GM21360 (cell line): ENCODE results near the gene BCAR1.
"Not testable (repeated sequence)": the region's sequence is repeated elsewhere in the genome, so short reads cannot be mapped to it uniquely, and the experiment has no call there.

Source experiments
- ATAC-seq: cut with Tn5 transposase; IDR thresholded peaks from one replicate; pipeline ENCODE4 v1.9.1; 2021; ENCODE audit warnings: mild to moderate bottlenecking, moderate library complexity; ENCODE audit not compliant: unreplicated experiment

BCAR1 gene

GRCh38 chr16:75251280-75252048, at the start of gene BCAR1:
Gene BCAR1, minus strand, starts transcription at chr16:75251624. Its CDS starts 142 bp downstream, at chr16:75251482.
- ATAC-seq: peak; percentile 87

GRCh38 chr16:75298267-75298666, 46.8 kb upstream of the BCAR1 start:
- ATAC-seq: no peak

GRCh38 chr16:75296606-75297005, 45.2 kb upstream of the BCAR1 start:
- ATAC-seq: no peak

GRCh38 chr16:75294773-75295459, 43.5 kb upstream of the BCAR1 start:
- ATAC-seq: no peak

GRCh38 chr16:75293772-75294171, 42.3 kb upstream of the BCAR1 start:
- no peak for ATAC-seq

- ATAC-seq: no peak
These were observed 41.7 kb upstream of the BCAR1 start for GRCh38 chr16:75293173-75293572.

GRCh38 chr16:75292691-75293090, 41.3 kb upstream of the BCAR1 start:
- no peak for ATAC-seq

- no peak for ATAC-seq
These were observed 37.8 kb upstream of the BCAR1 start for GRCh38 chr16:75289189-75289588.

GRCh38 chr16:75288596-75289120, 37.2 kb upstream of the BCAR1 start:
- no peak for ATAC-seq

GRCh38 chr16:75288181-75288580, 36.8 kb upstream of the BCAR1 start:
- no peak for ATAC-seq

- ATAC-seq: no peak
These were observed 36.3 kb upstream of the BCAR1 start for GRCh38 chr16:75287708-75288107.

GRCh38 chr16:75286389-75286788, 35.0 kb upstream of the BCAR1 start:
- ATAC-seq: no peak

GRCh38 chr16:75282466-75283281, 31.2 kb upstream of the BCAR1 start:
- no peak for ATAC-seq

GRCh38 chr16:75281826-75282225, 30.4 kb upstream of the BCAR1 start:
- no peak for ATAC-seq

GRCh38 chr16:75281009-75281408, 29.6 kb upstream of the BCAR1 start:
- not testable (repeated sequence) for ATAC-seq

- ATAC-seq: no peak
These were observed 28.9 kb upstream of the BCAR1 start for GRCh38 chr16:75280331-75280804.

GRCh38 chr16:75279305-75279704, 27.9 kb upstream of the BCAR1 start:
- no peak for ATAC-seq

- no peak for ATAC-seq
These were observed 21.9 kb upstream of the BCAR1 start for GRCh38 chr16:75273054-75273925.

GRCh38 chr16:75272629-75273028, 21.2 kb upstream of the BCAR1 start:
- ATAC-seq: not testable (repeated sequence)

- ATAC-seq: peak; percentile 49
These were observed 20.7 kb upstream of the BCAR1 start for GRCh38 chr16:75272097-75272551.
